HG03378 (cell line): ENCODE measurements around the gene LAPTM4A.
A peak's percentile ranks its signal among the peaks of the same experiment; 100 is the strongest.

ENCODE experiments used
- ATAC-seq: cut with Tn5 transposase; IDR thresholded peaks from one replicate; pipeline ENCODE4 v1.9.1; 2021; ENCODE audit warnings: mild to moderate bottlenecking, moderate library complexity; ENCODE audit not compliant: unreplicated experiment

Gene LAPTM4A

GRCh38 chr2:19989342-19989666 lies 62.1 kb downstream of the LAPTM4A start:
- ATAC-seq, result no peak

- no peak for ATAC-seq
Measured at GRCh38 chr2:19988600-19988999, 62.8 kb downstream of the LAPTM4A start.

GRCh38 chr2:19987936-19988335 lies 63.5 kb downstream of the LAPTM4A start:
- peak; percentile 85 for ATAC-seq
